ENCODE data around the gene YWHAB. TPM values are rescaled to one million over a fixed set of nuclear protein-coding genes. Genes with fewer than 3 reads are reported as not detected.
"Not testable (repeated sequence)": the region's sequence is repeated elsewhere in the genome, so short reads cannot be mapped to it uniquely, and the experiment has no call there.

The YWHAB gene
- total RNA-seq, 1 experiment from 2014 or later: 69.2 TPM

DNA sequence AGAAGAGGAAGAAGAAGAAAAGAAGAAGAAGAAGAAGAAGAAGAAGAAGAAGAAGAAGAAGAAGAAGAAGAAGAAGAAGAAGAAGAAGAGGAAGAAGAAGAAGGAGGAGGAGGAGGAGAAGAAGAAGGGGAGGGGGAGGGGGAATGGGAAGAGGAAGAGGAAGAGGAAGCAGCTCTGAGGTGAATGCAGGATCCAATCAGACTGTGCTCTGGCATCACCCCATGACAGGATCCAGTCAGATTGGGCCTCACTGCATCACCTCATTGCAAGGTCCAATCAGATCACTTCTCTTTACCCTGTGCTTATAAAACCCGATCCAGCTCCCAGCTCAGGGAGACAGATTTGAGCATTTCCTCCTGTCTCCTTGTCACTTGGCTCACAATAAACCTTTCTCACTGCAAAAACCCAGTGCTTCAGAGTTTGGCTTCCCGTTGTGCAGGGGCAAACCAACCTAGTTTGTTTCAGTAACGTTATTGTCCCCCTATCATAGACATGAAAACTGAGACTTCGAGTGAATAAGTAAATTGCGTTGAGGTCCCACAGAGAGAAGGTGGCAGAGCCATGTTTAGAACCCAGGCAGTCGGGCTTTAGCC lies 28.6 kb upstream of the YWHAB start:
- no peaks in the 10 kb centered on the region for H3K27me3 ChIP-seq (ENCODE audit: control insufficient read depth, insufficient read depth, low read length)
- H3K4me3 ChIP-seq (ENCODE audit: insufficient read depth, low read depth, low read length): no peak overlapping the region
- no peak for DNase-seq
- H3K36me3 ChIP-seq (replicated peaks; ENCODE audit: control insufficient read depth, insufficient read depth, low read length): no peaks in the 10 kb centered on the region

DNA sequence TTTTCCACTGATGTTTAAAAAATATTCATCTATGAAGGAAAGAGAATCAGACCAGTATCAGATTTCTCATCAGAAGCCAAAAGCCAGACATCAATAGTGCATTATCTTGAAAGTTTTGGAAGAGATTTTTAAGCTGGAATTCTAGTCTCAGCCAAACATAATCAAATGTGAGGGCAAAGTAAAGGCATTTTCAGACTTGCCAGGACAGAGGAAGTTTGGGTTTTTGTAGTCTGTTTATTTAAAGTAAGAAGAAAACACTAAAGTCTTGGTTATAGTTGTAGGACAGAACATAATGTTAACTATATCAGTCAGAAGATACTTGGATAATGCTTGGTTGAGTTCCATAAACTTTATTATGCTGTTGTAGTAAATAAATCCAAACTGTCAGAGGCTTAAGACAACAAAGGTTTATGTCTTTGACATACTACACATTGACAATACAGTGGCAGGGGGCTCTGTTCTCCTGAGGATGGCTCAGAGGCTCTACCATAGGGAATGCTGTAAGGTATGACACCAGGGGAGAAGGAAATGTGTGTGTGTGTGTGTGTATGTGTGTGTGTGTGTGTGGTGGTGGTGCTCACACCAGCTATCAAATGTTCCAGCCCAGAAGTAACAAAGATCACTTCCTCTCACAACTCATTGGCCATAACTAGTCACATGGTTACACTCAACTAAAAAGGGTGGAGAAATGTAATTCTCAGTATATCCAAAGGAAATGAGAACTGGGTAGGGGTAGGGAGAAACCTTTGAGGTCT lies 26.7 kb upstream of the YWHAB start:
- H3K27me3 ChIP-seq (ENCODE audit: control insufficient read depth, insufficient read depth, low read length): no peaks in the 10 kb centered on the region
- no peak for DNase-seq
- H3K36me3 ChIP-seq (replicated peaks; ENCODE audit: control insufficient read depth, insufficient read depth, low read length): no peaks in the 10 kb centered on the region
- no peak overlapping the region for H3K4me3 ChIP-seq (ENCODE audit: insufficient read depth, low read depth, low read length)

GRCh38 chr20:44861531-44862006 lies 23.9 kb upstream of the YWHAB start:
- no peak overlapping the region for H3K4me3 ChIP-seq (ENCODE audit: insufficient read depth, low read depth, low read length)
- DNase-seq: no peak
- H3K36me3 ChIP-seq (replicated peaks; ENCODE audit: control insufficient read depth, insufficient read depth, low read length): no peaks in the 10 kb centered on the region
- H3K27me3 ChIP-seq (ENCODE audit: control insufficient read depth, insufficient read depth, low read length): no peaks in the 10 kb centered on the region

- no peak for DNase-seq
- no peaks in the 10 kb centered on the region for H3K36me3 ChIP-seq (replicated peaks; ENCODE audit: control insufficient read depth, insufficient read depth, low read length)
- H3K4me3 ChIP-seq (ENCODE audit: insufficient read depth, low read depth, low read length): no peak overlapping the region
- H3K27me3 ChIP-seq (ENCODE audit: control insufficient read depth, insufficient read depth, low read length): no peaks in the 10 kb centered on the region
Observed at GRCh38 chr20:44862286-44862685, 23.2 kb upstream of the YWHAB start.

DNA sequence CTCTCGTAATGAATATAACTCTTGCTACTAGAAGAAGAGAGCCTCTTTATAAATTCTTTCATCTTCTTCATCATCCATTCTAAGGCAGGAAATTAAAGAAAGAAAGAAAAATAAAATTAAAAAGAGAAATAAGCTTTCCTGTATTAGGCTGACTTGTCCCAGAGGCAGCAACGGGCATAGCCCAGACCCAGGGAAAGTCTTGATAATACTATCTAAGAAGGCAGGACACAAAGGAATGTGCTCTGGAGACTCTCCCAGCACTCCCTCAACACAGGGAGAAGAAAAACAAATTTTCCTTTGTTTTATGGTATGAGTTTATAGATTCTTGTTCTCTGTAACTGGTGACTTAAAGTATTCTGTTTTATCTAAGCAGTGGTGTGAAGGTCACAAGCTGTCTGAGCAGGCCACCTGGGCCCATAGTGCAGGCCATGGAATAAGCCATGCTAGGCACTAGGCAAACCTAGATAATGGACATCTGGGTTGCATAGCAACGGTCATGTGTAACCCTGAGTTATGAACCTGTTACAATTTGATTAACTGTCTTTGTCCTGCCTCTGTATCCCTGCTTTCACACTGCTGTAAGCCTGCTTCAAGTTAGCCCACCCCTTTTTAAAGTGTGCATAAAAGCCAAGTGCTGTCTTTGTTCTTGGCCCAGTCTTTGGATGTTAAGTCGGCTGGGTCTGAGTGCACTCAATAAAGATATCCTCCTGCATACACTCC lies 22.0 kb upstream of the YWHAB start:
- not testable (repeated sequence) for DNase-seq; H3K36me3 ChIP-seq (replicated peaks; ENCODE audit: control insufficient read depth, insufficient read depth, low read length); H3K4me3 ChIP-seq (ENCODE audit: insufficient read depth, low read depth, low read length); H3K27me3 ChIP-seq (ENCODE audit: control insufficient read depth, insufficient read depth, low read length)

DNA sequence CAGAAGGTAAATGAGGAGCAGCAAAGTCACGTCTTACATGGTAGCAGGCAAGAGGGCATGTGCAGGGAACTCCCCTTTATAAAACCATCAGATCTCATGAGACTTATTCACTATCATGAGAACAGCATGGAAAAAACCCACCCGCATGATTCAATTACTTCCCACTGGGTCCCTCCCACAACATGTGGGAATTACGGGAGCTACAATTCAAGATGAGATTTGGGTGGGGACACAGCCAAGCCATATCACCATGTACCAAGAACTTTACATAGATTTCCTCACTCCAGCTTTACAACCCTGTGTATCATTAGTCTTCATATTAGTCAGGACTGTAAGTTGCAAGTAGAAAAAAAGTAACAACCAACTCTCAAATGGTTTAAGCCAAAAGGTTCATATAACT lies 21.0 kb upstream of the YWHAB start:
- DNase-seq; H3K27me3 ChIP-seq (ENCODE audit: control insufficient read depth, insufficient read depth, low read length); H3K36me3 ChIP-seq (replicated peaks; ENCODE audit: control insufficient read depth, insufficient read depth, low read length); H3K4me3 ChIP-seq (ENCODE audit: insufficient read depth, low read depth, low read length): not testable (repeated sequence)

- no peak overlapping the region for H3K4me3 ChIP-seq (ENCODE audit: insufficient read depth, low read depth, low read length)
- no peaks in the 10 kb centered on the region for H3K36me3 ChIP-seq (replicated peaks; ENCODE audit: control insufficient read depth, insufficient read depth, low read length)
- DNase-seq: no peak
- H3K27me3 ChIP-seq (ENCODE audit: control insufficient read depth, insufficient read depth, low read length): no peaks in the 10 kb centered on the region; the same call in 1 of the 2 replicates
Observed at GRCh38 chr20:44866703-44867335, 18.7 kb upstream of the YWHAB start.

- no peak overlapping the region for H3K4me3 ChIP-seq (ENCODE audit: insufficient read depth, low read depth, low read length)
- no peaks in the 10 kb centered on the region for H3K36me3 ChIP-seq (replicated peaks; ENCODE audit: control insufficient read depth, insufficient read depth, low read length)
- no peaks in the 10 kb centered on the region; the same call in 1 of the 2 replicates for H3K27me3 ChIP-seq (ENCODE audit: control insufficient read depth, insufficient read depth, low read length)
- no peak for DNase-seq
Observed at GRCh38 chr20:44869471-44869870, 16.0 kb upstream of the YWHAB start.

- H3K27me3 ChIP-seq (ENCODE audit: control insufficient read depth, insufficient read depth, low read length); H3K4me3 ChIP-seq (ENCODE audit: insufficient read depth, low read depth, low read length); H3K36me3 ChIP-seq (replicated peaks; ENCODE audit: control insufficient read depth, insufficient read depth, low read length); DNase-seq: not testable (repeated sequence)
Observed at GRCh38 chr20:44882360-44882759, 3.1 kb upstream of the YWHAB start.

- H3K27me3 ChIP-seq (ENCODE audit: control insufficient read depth, insufficient read depth, low read length): no peaks in the 10 kb centered on the region; the same call in 1 of the 2 replicates
- no peak overlapping the region for H3K4me3 ChIP-seq (ENCODE audit: insufficient read depth, low read depth, low read length)
- no peaks in the 10 kb centered on the region; the same call in 1 of the 2 replicates for H3K36me3 ChIP-seq (replicated peaks; ENCODE audit: control insufficient read depth, insufficient read depth, low read length)
- DNase-seq: no peak
Observed at GRCh38 chr20:44883214-44883902, 2.1 kb upstream of the YWHAB start.

GRCh38 chr20:44884907-44885391 lies 556 bp upstream of the YWHAB start:
- peak overlapping the region; percentile 34 for H3K4me3 ChIP-seq (ENCODE audit: insufficient read depth, low read depth, low read length)
- H3K36me3 ChIP-seq (replicated peaks; ENCODE audit: control insufficient read depth, insufficient read depth, low read length): no peaks in the 10 kb centered on the region; the same call in 1 of the 2 replicates

DNA sequence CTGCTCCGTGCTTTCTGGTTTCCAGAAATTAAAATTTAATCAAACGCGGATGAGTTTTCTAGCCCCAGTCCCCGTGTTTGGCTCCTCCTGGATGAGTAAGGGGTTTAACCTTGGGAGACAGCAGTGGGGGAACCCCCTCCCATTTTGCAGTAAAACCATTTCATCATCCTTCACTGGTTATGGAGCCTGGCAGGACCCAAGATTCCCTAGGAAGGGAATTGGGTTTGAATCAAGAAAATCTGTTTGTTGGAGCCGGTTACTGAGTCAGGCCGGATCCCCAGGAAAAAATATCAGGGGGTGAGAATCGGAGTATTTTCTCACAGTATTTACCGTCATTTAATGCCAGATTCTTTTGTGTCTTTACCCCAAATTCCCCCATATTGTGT lies 754 bp downstream of the YWHAB start:
- no peaks in the 10 kb centered on the region; the same call in 1 of the 2 replicates for H3K27me3 ChIP-seq (ENCODE audit: control insufficient read depth, insufficient read depth, low read length)
- H3K36me3 ChIP-seq (replicated peaks; ENCODE audit: control insufficient read depth, insufficient read depth, low read length): no peaks in the 10 kb centered on the region; the same call in 1 of the 2 replicates
- DNase-seq: peak; percentile 28
- peak overlapping the region; percentile 99 for H3K4me3 ChIP-seq (ENCODE audit: insufficient read depth, low read depth, low read length)

More at GRCh38 chr20:44884907-44885391, 556 bp upstream of the YWHAB start:
- H3K27me3 ChIP-seq (ENCODE audit: control insufficient read depth, insufficient read depth, low read length): no peaks in the 10 kb centered on the region; the same call in 1 of the 2 replicates
- DNase-seq: no peak

DNA sequence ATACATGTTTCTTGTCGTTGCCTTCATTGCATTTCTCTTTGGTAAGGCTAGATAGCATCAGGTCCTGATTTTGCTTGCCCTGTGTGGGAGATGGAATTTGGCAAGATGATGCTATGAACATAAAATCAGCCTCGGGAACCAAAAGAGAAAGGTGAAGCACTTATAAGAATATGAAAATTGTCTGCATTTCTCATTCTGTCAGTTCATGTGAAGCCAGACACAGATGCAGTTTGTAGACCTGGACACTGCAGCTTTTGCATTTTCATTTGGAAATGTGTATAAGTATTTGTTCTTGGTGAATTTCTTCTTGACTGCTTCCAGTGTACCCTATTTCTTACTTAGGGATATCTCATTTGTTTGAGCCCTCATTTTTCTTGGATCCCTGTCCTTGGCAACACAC lies 1.3 kb downstream of the YWHAB start:
- DNase-seq: no peak
- H3K27me3 ChIP-seq (ENCODE audit: control insufficient read depth, insufficient read depth, low read length): no peaks in the 10 kb centered on the region; the same call in 1 of the 2 replicates
- H3K36me3 ChIP-seq (replicated peaks; ENCODE audit: control insufficient read depth, insufficient read depth, low read length): no peaks in the 10 kb centered on the region; the same call in 1 of the 2 replicates
- peak overlapping the region; percentile 99 for H3K4me3 ChIP-seq (ENCODE audit: insufficient read depth, low read depth, low read length)

- Histone ChIP-seq H3K4me3 (ENCODE audit: insufficient read depth, low read depth, low read length) (no peak overlapping the region), H3K27me3 (ENCODE audit: control insufficient read depth, insufficient read depth, low read length) (no peaks in the 10 kb centered on the region; the same call in 1 of the 2 replicates), H3K36me3 (replicated peaks; ENCODE audit: control insufficient read depth, insufficient read depth, low read length) (no peaks in the 10 kb centered on the region; the same call in 1 of the 2 replicates)
- no peak for DNase-seq
Observed at GRCh38 chr20:44887466-44887865, 2.0 kb downstream of the YWHAB start.
